MM.1S (cell line): ENCODE data around the gene CEP85L.

Source experiments
- DNase-seq: peaks from one replicate; pipeline ENCODE4 v3.0.0-alpha.2; 2015
- H2AFZ ChIP-seq: fragments of 300-600 bp; sonication (generic); 2 replicates; pipeline ENCODE4 v1.6.0; 2016; ENCODE audit warnings: antibody characterized with exemption, low read length
- H3F3A ChIP-seq: fragments of 300-600 bp; sonication (generic); 2 replicates; pipeline ENCODE4 v1.6.1; 2016; ENCODE audit warnings: mild to moderate bottlenecking, antibody characterized with exemption, low read length, moderate library complexity, mixed read lengths; ENCODE audit not compliant: insufficient read depth
- H3K27ac ChIP-seq: fragments of 300-600 bp; sonication (generic); 2 replicates; pipeline ENCODE4 v1.5.1; 2016; ENCODE audit warnings: mild to moderate bottlenecking, low read length
- H3K27me3 ChIP-seq: fragments of 300-600 bp; sonication (generic); replicated peaks from 2 replicates; pipeline ENCODE4 v1.6.0; 2016; ENCODE audit warnings: low read length; ENCODE audit not compliant: insufficient read depth
- H3K36me3 ChIP-seq: fragments of 300-600 bp; sonication (generic); replicated peaks from 2 replicates; pipeline ENCODE4 v1.6.1; 2016; ENCODE audit warnings: mild to moderate bottlenecking, low read length, mixed read lengths; ENCODE audit not compliant: insufficient read depth
- H3K4me1 ChIP-seq: fragments of 300-600 bp; sonication (generic); 2 replicates; pipeline ENCODE4 v1.6.1; 2016; ENCODE audit warnings: low read length, mixed read lengths
- H3K4me2 ChIP-seq: fragments of 300-600 bp; sonication (generic); 2 replicates; pipeline ENCODE4 v1.6.0; 2016; ENCODE audit warnings: low read depth, low read length
- H3K4me3 ChIP-seq: fragments of 300-600 bp; sonication (generic); 2 replicates; pipeline ENCODE4 v1.5.1; 2016; ENCODE audit warnings: low read length, mixed read lengths
- H3K79me2 ChIP-seq: fragments of 300-600 bp; sonication (generic); 2 replicates; pipeline ENCODE4 v1.6.1; 2016; ENCODE audit warnings: mixed run types, low read length, mixed read lengths
- H3K9ac ChIP-seq: fragments of 300-600 bp; sonication (generic); 2 replicates; pipeline ENCODE4 v1.6.1; 2016; ENCODE audit warnings: low read length, mixed read lengths
- H3K9me2 ChIP-seq: fragments of 300-600 bp; sonication (generic); replicated peaks from 2 replicates; pipeline ENCODE4 v1.6.1; 2016; ENCODE audit warnings: mild to moderate bottlenecking, low read length, mixed read lengths; ENCODE audit not compliant: insufficient read depth
- H3K9me3 ChIP-seq: fragments of 300-600 bp; sonication (generic); replicated peaks from 2 replicates; pipeline ENCODE4 v1.6.1; 2016; ENCODE audit warnings: mild to moderate bottlenecking, low read length, mixed read lengths; ENCODE audit not compliant: insufficient read depth
- H4K20me1 ChIP-seq: fragments of 300-600 bp; sonication (generic); 2 replicates; pipeline ENCODE4 v1.6.1; 2016; ENCODE audit warnings: mild to moderate bottlenecking, low read length, moderate library complexity, mixed read lengths; ENCODE audit not compliant: insufficient read depth
- CTCF ChIP-seq: fragments of 300-600 bp; sonication (generic); IDR thresholded peaks from 2 replicates; pipeline ENCODE4 v1.5.1; 2016; ENCODE audit warnings: antibody characterized with exemption, low read length, mixed read lengths
- EZH2 ChIP-seq: fragments of 300-600 bp; sonication (generic); optimal IDR thresholded peaks from 2 replicates; pipeline ENCODE3; 2017; ENCODE audit warnings: low read depth, mild to moderate bottlenecking, antibody characterized with exemption, low read length, mixed read lengths
- EZH2phosphoT487 ChIP-seq: fragments of 300-600 bp; sonication (generic); IDR thresholded peaks from 2 replicates; pipeline ENCODE4 v1.6.1; 2018; ENCODE audit warnings: antibody characterized with exemption, low read length

CEP85L gene

GRCh38 chr6:118565311-118565960, 86.0 kb downstream of the CEP85L start:
- Histone ChIP-seq H3K9ac (no peak overlapping the region), H3F3A (no peaks in the 10 kb centered on the region), H3K79me2 (no peaks in the 10 kb centered on the region), H2AFZ (no peak overlapping the region), H3K9me2 (no peaks in the 10 kb centered on the region), H3K4me1 (peaks cover 8% of the 10 kb centered on the region), H3K27me3 (no peaks in the 10 kb centered on the region), H4K20me1 (no peaks in the 10 kb centered on the region), H3K36me3 (no peaks in the 10 kb centered on the region), H3K27ac (peak overlapping the region; percentile 17; the same call in 1 of the 2 replicates), H3K4me2 (peak overlapping the region; percentile 41), H3K4me3 (no peak overlapping the region), H3K9me3 (no peaks in the 10 kb centered on the region)
- peak; percentile 83 for DNase-seq
- TF ChIP-seq EZH2phosphoT487 (no peak), CTCF (peak; percentile 79)

GRCh38 chr6:118562959-118563358, 88.4 kb downstream of the CEP85L start:
- Histone ChIP-seq H3K4me2 (no peak overlapping the region), H3K9me3 (no peaks in the 10 kb centered on the region), H3K4me1 (peaks cover 13% of the 10 kb centered on the region), H3K36me3 (no peaks in the 10 kb centered on the region), H4K20me1 (no peaks in the 10 kb centered on the region), H3K27me3 (no peaks in the 10 kb centered on the region), H2AFZ (no peak overlapping the region), H3K9me2 (no peaks in the 10 kb centered on the region), H3K79me2 (no peaks in the 10 kb centered on the region), H3F3A (no peaks in the 10 kb centered on the region), H3K27ac (no peak overlapping the region), H3K9ac (no peak overlapping the region), H3K4me3 (no peak overlapping the region)
- TF ChIP-seq EZH2phosphoT487 (no peak), CTCF (no peak), EZH2 (no peak)
- DNase-seq = no peak

- Histone ChIP-seq H3K79me2 (no peaks in the 10 kb centered on the region), H3K9me3 (no peaks in the 10 kb centered on the region), H3K36me3 (no peaks in the 10 kb centered on the region), H3K4me1 (peaks cover 13% of the 10 kb centered on the region), H3K4me3 (no peak overlapping the region), H3F3A (no peaks in the 10 kb centered on the region), H3K4me2 (no peak overlapping the region), H3K27ac (no peak overlapping the region), H3K27me3 (no peaks in the 10 kb centered on the region), H3K9me2 (no peaks in the 10 kb centered on the region), H2AFZ (no peak overlapping the region), H4K20me1 (no peaks in the 10 kb centered on the region), H3K9ac (no peak overlapping the region)
- DNase-seq = no peak
- TF ChIP-seq CTCF (no peak), EZH2 (no peak), EZH2phosphoT487 (no peak)
Observed at GRCh38 chr6:118562248-118562647, 89.1 kb downstream of the CEP85L start.
